Thoracic aorta (tissue), 2 donors: ENCODE data around the gene CYP24A1. TPM values are rescaled to one million over a fixed set of nuclear protein-coding genes. Genes with fewer than 3 reads are reported as not detected.

ENCODE experiments used
- ATAC-seq: fragments of 150-250 bp; one replicate; pipeline ENCODE4 v1.8.0; 2017; ENCODE audit warnings: low read depth; ENCODE audit not compliant: insufficient number of reproducible peaks, low FRiP score
- DNase-seq: peaks from one replicate; pipeline ENCODE4 v3.0.0-alpha.2; 2020; ENCODE audit warnings: low spot score
- H3K27ac ChIP-seq, 2 donors: fragments of 200-600 bp; sonication (generic); 1 replicate in 1 of 2; 2 replicates in 1 of 2; pipeline ENCODE4 v1.5.1; 2016; ENCODE audit warnings: mild to moderate bottlenecking in 2 of 2, moderate library complexity in 2 of 2
- H3K27me3 ChIP-seq: fragments of 200-600 bp; sonication (generic); replicated peaks from 2 replicates; pipeline ENCODE4 v1.6.0; 2016; ENCODE audit warnings: mild to moderate bottlenecking; ENCODE audit not compliant: insufficient read depth
- H3K36me3 ChIP-seq: fragments of 200-600 bp; sonication (generic); one replicate; pipeline ENCODE4 v1.5.1; 2016
- H3K4me1 ChIP-seq, 2 donors: fragments of 200-600 bp; sonication (generic); 1 replicate in 1 of 2; 2 replicates in 1 of 2; pipeline versions ENCODE4 v1.5.1 to v1.6.0; 2016; ENCODE audit warnings: low read depth in 2 of 2, mild to moderate bottlenecking in 1 of 2; ENCODE audit not compliant: control insufficient read depth in 1 of 2
- H3K4me3 ChIP-seq: fragments of 200-600 bp; sonication (generic); 2 replicates; pipeline ENCODE4 v1.5.1; 2016; ENCODE audit warnings: mild to moderate bottlenecking
- H3K9me3 ChIP-seq: fragments of 200-600 bp; sonication (generic); 2 replicates; pipeline ENCODE4 v1.5.1; 2016
- total RNA-seq, 2 donors: library from RNA; depleted of rRNA; stranded (reverse); fragments of >200 nt; gene quantifications; one replicate each; pipeline versions ENCODE4 v1.1.0 to v1.2.3, GENCODE V29; 2016
- TF ChIP-seq, protein P1 (sequence below): fragments of 200-600 bp; sonication (generic); IDR thresholded peaks from one replicate; pipeline ENCODE4 v1.5.1; 2019; ENCODE audit warnings: antibody characterized with exemption

CYP24A1 gene
- total RNA-seq, 2 donors from 2014 or later: not detected

DNA sequence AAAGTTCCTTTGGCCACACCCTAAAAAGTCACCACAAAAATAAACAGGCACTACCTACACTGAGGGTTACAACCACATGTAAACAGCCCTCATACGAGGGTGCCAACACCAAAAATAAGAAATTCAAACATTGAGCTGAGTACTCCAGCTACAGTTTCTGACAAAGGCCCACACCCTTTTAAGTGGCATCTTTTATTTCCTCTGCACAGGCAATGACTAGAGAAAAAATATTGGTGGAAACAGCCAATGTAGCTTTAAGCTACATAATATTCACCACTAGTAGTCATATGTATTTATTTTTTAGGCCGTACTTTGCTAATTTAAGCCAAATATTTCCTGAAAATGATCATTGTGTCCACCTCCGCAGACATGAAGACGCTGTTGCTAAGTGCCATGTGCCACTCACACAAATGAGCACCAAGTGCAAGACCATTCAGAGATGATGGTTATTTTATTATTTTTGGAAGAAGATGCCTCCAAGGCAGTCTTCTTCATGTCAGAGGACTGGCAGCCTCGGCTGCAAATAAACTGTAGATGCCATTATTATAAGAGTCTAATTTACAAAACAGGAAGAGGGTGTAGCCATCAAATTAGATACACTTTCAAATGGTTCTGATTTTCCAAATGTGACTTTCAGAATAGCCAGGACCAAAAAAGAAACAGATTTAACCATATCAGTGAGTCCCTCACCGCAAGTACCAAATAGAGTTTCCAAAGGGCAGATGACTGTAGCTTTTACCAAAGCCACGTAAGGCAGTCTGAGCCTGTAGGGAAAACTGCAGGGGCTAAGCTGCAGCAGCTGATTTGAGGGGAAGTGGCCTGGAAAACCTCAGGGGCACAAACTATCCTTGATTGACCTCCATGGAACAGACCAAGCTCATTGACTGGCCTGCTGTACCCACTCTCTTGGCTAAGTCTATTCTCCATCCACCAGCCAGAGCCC lies 13.4 kb downstream of the CYP24A1 start:
- no peaks in the 10 kb centered on the region for H3K36me3 ChIP-seq
- TF ChIP-seq, protein P1, sequence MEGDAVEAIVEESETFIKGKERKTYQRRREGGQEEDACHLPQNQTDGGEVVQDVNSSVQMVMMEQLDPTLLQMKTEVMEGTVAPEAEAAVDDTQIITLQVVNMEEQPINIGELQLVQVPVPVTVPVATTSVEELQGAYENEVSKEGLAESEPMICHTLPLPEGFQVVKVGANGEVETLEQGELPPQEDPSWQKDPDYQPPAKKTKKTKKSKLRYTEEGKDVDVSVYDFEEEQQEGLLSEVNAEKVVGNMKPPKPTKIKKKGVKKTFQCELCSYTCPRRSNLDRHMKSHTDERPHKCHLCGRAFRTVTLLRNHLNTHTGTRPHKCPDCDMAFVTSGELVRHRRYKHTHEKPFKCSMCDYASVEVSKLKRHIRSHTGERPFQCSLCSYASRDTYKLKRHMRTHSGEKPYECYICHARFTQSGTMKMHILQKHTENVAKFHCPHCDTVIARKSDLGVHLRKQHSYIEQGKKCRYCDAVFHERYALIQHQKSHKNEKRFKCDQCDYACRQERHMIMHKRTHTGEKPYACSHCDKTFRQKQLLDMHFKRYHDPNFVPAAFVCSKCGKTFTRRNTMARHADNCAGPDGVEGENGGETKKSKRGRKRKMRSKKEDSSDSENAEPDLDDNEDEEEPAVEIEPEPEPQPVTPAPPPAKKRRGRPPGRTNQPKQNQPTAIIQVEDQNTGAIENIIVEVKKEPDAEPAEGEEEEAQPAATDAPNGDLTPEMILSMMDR: no peak
- no peak overlapping the region for H3K4me3 ChIP-seq
- H3K27ac ChIP-seq: no peak overlapping the region
- no peaks in the 10 kb centered on the region for H3K27me3 ChIP-seq
- DNase-seq: no peak
- H3K4me1 ChIP-seq: no peaks in the 10 kb centered on the region
- ATAC-seq: no peak
- H3K9me3 ChIP-seq: no peaks in the 10 kb centered on the region

DNA sequence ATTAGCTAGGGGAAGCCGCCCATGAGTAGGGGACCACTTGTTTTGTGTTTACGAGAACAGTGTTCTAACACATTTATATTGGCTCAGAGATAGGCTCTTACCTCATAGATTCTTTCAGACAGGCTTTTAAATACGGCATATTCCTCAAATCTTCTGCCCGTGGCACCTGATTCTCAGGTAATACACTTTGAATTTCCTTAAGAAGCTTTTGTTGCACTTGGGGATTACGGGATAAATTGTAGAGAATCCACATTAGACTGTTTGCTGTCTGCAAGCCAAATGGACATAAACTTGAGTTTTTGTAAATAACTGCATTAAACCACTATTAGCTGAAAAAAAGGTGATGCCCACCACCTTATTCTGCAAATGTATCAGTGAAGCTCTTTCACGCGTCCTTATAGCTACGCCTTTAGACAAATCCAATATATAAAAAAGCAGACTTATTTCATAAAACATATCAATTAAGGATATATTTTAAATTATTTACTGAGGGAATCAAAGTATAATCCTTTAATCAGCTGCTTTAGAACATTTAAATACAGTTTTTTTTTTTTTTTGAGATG lies 14.8 kb downstream of the CYP24A1 start:
- Histone ChIP-seq H3K36me3 (no peaks in the 10 kb centered on the region), H3K4me3 (no peak overlapping the region), H3K27ac (no peak overlapping the region), H3K9me3 (no peaks in the 10 kb centered on the region), H3K27me3 (no peaks in the 10 kb centered on the region), H3K4me1 (no peaks in the 10 kb centered on the region)
- ATAC-seq (no peak), DNase-seq (no peak)
- TF ChIP-seq, protein P1: no peak

DNA sequence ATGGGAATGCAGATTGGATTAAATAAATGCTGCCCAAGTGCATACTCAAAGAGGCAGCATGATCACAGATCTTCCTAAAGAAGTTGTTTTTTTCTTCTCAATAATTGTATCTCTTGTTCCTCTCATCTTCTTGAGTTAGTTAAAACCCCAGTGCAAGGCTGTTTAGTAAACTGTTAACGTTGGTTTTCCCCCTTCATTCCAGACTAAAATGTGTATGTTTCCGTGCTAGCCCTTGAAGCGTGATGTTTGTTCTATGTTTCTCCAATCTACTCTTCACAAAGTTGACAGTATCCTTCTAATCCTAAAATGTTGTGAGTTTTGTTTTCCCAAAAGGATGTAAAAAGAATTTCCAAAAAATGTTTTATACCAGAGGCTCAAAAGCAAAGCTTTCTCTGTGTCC lies 15.6 kb downstream of the CYP24A1 start:
- Histone ChIP-seq H3K27ac (no peak overlapping the region), H3K36me3 (no peaks in the 10 kb centered on the region), H3K4me3 (no peak overlapping the region), H3K4me1 (no peaks in the 10 kb centered on the region), H3K9me3 (no peaks in the 10 kb centered on the region), H3K27me3 (no peaks in the 10 kb centered on the region)
- no peak for ATAC-seq
- DNase-seq: no peak
- TF ChIP-seq, protein P1: no peak

DNA sequence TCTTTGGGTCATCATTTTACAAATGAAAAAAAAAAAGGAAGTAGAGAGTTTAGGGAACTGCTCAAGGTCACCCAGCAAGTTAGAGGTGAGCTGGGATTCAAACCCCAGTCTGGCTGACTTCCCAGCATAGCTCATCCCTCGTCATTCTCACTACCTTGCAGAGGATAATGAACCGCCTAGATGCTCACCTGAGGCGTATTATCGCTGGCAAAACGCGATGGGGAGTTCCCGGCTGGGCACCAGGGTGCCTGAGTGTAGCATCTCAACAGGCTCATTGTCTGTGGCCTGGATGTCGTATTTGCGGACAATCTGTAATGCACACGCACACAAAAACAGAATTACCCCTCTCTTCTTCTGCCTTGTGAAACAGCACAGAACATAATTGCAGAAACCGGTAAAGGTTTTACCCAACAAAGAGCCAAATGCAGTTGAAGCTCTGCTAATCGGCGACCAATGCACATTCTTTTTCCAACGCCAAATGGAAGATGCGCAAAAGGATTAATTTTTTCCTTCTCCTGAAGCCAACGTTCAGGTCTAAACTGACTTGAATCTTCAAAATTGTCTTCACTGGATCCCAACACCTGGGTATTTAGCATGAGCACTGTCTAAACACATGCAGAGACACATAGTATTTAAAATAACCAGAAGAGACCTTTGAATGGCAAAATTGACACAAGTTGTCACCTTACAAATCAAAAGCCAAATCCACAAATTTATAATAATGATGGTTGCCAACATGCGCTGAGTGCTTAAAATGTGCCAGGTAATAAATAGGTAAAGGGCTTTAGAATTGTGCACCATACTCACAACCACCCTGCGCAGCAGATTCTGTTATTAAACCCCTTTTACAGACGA lies 16.6 kb downstream of the CYP24A1 start:
- Histone ChIP-seq H3K9me3 (no peaks in the 10 kb centered on the region), H3K27ac (no peak overlapping the region), H3K4me1 (no peaks in the 10 kb centered on the region), H3K4me3 (no peak overlapping the region), H3K36me3 (no peaks in the 10 kb centered on the region), H3K27me3 (no peaks in the 10 kb centered on the region)
- ATAC-seq (no peak), DNase-seq (no peak)
- TF ChIP-seq, protein P1: no peak

DNA sequence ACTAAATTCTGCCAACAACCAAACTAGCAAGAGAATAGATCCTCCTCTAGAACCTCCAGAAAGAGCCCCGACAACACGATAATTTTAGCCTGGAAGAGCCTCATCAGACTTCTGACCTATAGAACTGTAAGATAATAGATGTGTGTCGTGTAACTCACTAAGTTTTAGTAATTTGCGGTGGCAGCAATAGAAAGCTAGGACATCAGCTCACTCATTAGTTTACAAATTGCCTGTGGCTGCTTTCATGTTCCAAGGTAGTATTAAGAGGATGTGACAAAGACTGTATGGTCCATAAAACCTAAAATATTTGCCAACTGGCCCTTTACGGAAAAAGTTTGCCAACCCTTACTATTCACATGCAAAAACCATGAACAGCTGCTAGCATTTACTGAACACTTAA lies 17.3 kb downstream of the CYP24A1 start:
- ATAC-seq: no peak
- no peaks in the 10 kb centered on the region for H3K27me3 ChIP-seq
- H3K27ac ChIP-seq: no peak overlapping the region
- TF ChIP-seq, protein P1: no peak
- H3K9me3 ChIP-seq: no peaks in the 10 kb centered on the region
- H3K4me3 ChIP-seq: no peak overlapping the region
- no peaks in the 10 kb centered on the region for H3K4me1 ChIP-seq
- H3K36me3 ChIP-seq: no peaks in the 10 kb centered on the region
- DNase-seq: no peak
